ENCODE data around the gene IRF7. TPM values are rescaled to one million over a fixed set of nuclear protein-coding genes. Genes with fewer than 3 reads are reported as not detected.

IRF7 gene
- total and polyA plus RNA-seq, 10 donors: 52.3 to 99.1 (median 83.4) TPM

DNA sequence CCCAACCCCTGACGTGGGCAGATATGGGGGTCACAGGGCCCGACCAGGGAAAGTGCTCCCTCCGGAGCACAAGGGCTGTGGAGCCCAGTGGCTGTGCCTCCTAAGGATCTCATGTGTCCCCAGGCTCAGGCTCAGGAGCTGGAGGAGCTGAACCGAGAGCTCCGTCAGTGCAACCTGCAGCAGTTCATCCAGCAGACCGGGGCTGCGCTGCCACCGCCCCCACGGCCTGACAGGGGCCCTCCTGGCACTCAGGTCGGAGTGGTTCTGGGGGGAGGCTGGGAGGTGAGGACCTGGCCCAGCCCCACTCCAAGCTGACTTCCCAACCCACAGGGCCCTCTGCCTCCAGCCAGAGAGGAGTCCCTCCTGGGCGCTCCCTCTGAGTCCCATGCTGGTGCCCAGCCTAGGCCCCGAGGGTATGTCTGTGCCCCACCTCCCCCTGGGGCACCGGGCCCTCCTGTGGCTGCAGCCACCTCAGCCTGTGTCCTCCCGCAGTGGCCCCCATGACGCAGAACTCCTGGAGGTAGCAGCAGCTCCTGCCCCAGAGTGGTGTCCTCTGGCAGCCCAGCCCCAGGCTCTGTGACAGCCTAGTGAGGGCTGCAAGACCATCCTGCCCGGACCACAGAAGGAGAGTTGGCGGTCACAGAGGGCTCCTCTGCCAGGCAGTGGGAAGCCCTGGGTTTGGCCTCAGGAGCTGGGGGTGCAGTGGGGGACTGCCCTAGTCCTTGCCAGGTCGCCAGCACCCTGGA, 52.5 kb downstream of the IRF7 start:
- Histone ChIP-seq H3K4me1 (peaks cover 13 to 48% (median 32%) of the 10 kb centered on the region in 6 donors), H3K27ac (no peak overlapping the region), H3K27me3 (replicated peaks in 1 of 7) (peaks cover 0 to 19% (median 0%) of the 10 kb centered on the region in 7 donors), H3K4me3 (no peak overlapping the region), H3K9me3 (no peaks in the 10 kb centered on the region), H3K36me3 (peaks cover 0 to 22% (median 3%) of the 10 kb centered on the region in 6 donors)
- TF ChIP-seq POLR2A (IDR thresholded peaks at IDR 0.05): no peak
- no peak for TF ChIP-seq POLR2AphosphoS5 (IDR thresholded peaks at IDR 0.05)
- TF ChIP-seq, protein P1, sequence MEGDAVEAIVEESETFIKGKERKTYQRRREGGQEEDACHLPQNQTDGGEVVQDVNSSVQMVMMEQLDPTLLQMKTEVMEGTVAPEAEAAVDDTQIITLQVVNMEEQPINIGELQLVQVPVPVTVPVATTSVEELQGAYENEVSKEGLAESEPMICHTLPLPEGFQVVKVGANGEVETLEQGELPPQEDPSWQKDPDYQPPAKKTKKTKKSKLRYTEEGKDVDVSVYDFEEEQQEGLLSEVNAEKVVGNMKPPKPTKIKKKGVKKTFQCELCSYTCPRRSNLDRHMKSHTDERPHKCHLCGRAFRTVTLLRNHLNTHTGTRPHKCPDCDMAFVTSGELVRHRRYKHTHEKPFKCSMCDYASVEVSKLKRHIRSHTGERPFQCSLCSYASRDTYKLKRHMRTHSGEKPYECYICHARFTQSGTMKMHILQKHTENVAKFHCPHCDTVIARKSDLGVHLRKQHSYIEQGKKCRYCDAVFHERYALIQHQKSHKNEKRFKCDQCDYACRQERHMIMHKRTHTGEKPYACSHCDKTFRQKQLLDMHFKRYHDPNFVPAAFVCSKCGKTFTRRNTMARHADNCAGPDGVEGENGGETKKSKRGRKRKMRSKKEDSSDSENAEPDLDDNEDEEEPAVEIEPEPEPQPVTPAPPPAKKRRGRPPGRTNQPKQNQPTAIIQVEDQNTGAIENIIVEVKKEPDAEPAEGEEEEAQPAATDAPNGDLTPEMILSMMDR (IDR thresholded peaks at IDR 0.05 in 8 of 11, conservative IDR thresholded peaks at IDR 0.05 in 3 of 11): no peak
- WGBS, 5 donors: 86 to 97% (median 95%) methylated on average over 16 to 18 of the region's 18 CpGs
- peak; percentile 77 for DNase-seq
- intact Hi-C loops (cut with DNase I; ENCODE audit: low total_unique reads): no loop called here

Small RNA genes lying within 50 kb of the gene (microRNA-seq; reads per million reads assigned to microRNA genes)
- 28.0 to 146 (median 54.6) reads per million in 3 donors for gene MIR210

Small RNA genes lying within 50 kb of the gene (small RNA-seq; reads per million reads assigned to genes)
- gene MIR210: 0.27 to 0.69 (median 0.48) reads per million in 4 donors

Other genes with a start within 250 kb of the IRF7 start
- 1 to 10 TPM in 1 of 7 donors, under 1 TPM in 4, not detected in 2; 0.17 to 1.1 (median 0.67) TPM for gene B4GALNT4, start 246.5 kb downstream of the IRF7 start, total RNA-seq
- gene B4GALNT4, start 246.5 kb downstream of the IRF7 start, polyA plus RNA-seq: 1 to 10 TPM; 1.6 to 5.2 (median 3.5) TPM
- 1 to 10 TPM in 1 of 7 donors, under 1 TPM in 2, not detected in 4; 0.40 to 2.8 (median 0.59) TPM for gene PKP3, start 221.7 kb downstream of the IRF7 start, total RNA-seq
- gene PKP3, start 221.7 kb downstream of the IRF7 start, polyA plus RNA-seq: under 1 TPM; 0.09 to 0.48 (median 0.21) TPM
- 100 to 1,000 TPM in 2 of 7 donors, 10 to 100 TPM in 5; 67.9 to 118 (median 90.9) TPM for gene SIGIRR, start 201.0 kb downstream of the IRF7 start, total RNA-seq
- 100 to 1,000 TPM in 2 of 3 donors, 10 to 100 TPM in 1; 95.9 to 194 (median 161) TPM for gene SIGIRR, start 201.0 kb downstream of the IRF7 start, polyA plus RNA-seq
- 10 to 100 TPM; 10.2 to 34.5 (median 25.9) TPM for gene ANO9, start 173.9 kb downstream of the IRF7 start, total RNA-seq
- gene ANO9, start 173.9 kb downstream of the IRF7 start, polyA plus RNA-seq: 10 to 100 TPM; 32.7 to 53.8 (median 50.3) TPM
- 10 to 100 TPM; 24.6 to 40.7 (median 29.4) TPM for gene PTDSS2, start 165.7 kb downstream of the IRF7 start, total RNA-seq
- gene PTDSS2, start 165.7 kb downstream of the IRF7 start, polyA plus RNA-seq: 10 to 100 TPM; 11.0 to 26.6 (median 14.9) TPM
- 100 to 1,000 TPM; 133 to 159 (median 147) TPM for gene RNH1, start 108.7 kb downstream of the IRF7 start, total RNA-seq
- 100 to 1,000 TPM in 1 of 3 donors, 10 to 100 TPM in 2; 72.8 to 143 (median 83.8) TPM for gene RNH1, start 108.7 kb downstream of the IRF7 start, polyA plus RNA-seq
- gene HRAS, start 80.4 kb downstream of the IRF7 start, total RNA-seq: 10 to 100 TPM; 16.6 to 33.6 (median 30.3) TPM
- 10 to 100 TPM; 70.0 to 90.9 (median 90.7) TPM for gene HRAS, start 80.4 kb downstream of the IRF7 start, polyA plus RNA-seq
- 1 to 10 TPM; 1.0 to 3.3 (median 2.2) TPM for gene LRRC56, start 78.4 kb downstream of the IRF7 start, total RNA-seq
- gene LRRC56, start 78.4 kb downstream of the IRF7 start, polyA plus RNA-seq: 1 to 10 TPM; 2.2 to 4.6 (median 4.1) TPM
- 10 to 100 TPM in 1 of 7 donors, 1 to 10 TPM in 6; 3.9 to 10.1 (median 6.3) TPM for gene LMNTD2, start 55.2 kb downstream of the IRF7 start, total RNA-seq
- gene LMNTD2, start 55.2 kb downstream of the IRF7 start, polyA plus RNA-seq: 1 to 10 TPM; 5.0 to 8.3 (median 5.1) TPM
- gene RASSF7, start 55.0 kb downstream of the IRF7 start, total RNA-seq: 10 to 100 TPM in 6 of 7 donors, 1 to 10 TPM in 1; 8.3 to 39.6 (median 20.4) TPM
- 10 to 100 TPM; 29.7 to 34.5 (median 30.7) TPM for gene RASSF7, start 55.0 kb downstream of the IRF7 start, polyA plus RNA-seq
- gene PHRF1, start 39.5 kb downstream of the IRF7 start, total RNA-seq: 10 to 100 TPM; 24.2 to 41.5 (median 33.2) TPM
- gene PHRF1, start 39.5 kb downstream of the IRF7 start, polyA plus RNA-seq: 10 to 100 TPM in 1 of 3 donors, 1 to 10 TPM in 2; 7.3 to 27.6 (median 8.4) TPM
- gene CDHR5, start 9.0 kb upstream of the IRF7 start, total RNA-seq: not detected
- gene CDHR5, start 9.0 kb upstream of the IRF7 start, polyA plus RNA-seq: under 1 TPM; 0.02 to 0.16 (median 0.03) TPM
- 1 to 10 TPM in 4 of 7 donors, not detected in 3; 1.2 to 3.8 (median 2.8) TPM for gene SCT, start 11.2 kb upstream of the IRF7 start, total RNA-seq
- gene SCT, start 11.2 kb upstream of the IRF7 start, polyA plus RNA-seq: 1 to 10 TPM; 1.1 to 1.7 (median 1.5) TPM
- gene DRD4, start 21.3 kb upstream of the IRF7 start, total RNA-seq: under 1 TPM in 4 of 7 donors, not detected in 3; 0.44 to 0.86 (median 0.60) TPM
- under 1 TPM; 0.12 to 0.43 (median 0.26) TPM for gene DRD4, start 21.3 kb upstream of the IRF7 start, polyA plus RNA-seq
- gene DEAF1, start 79.3 kb upstream of the IRF7 start, total RNA-seq: 10 to 100 TPM; 28.3 to 44.9 (median 31.7) TPM
- gene DEAF1, start 79.3 kb upstream of the IRF7 start, polyA plus RNA-seq: 10 to 100 TPM; 21.8 to 31.4 (median 25.1) TPM
- gene TMEM80, start 79.9 kb upstream of the IRF7 start, total RNA-seq: 10 to 100 TPM; 20.1 to 37.6 (median 32.4) TPM
- gene TMEM80, start 79.9 kb upstream of the IRF7 start, polyA plus RNA-seq: 10 to 100 TPM; 18.7 to 30.8 (median 24.7) TPM
- gene EPS8L2, start 90.3 kb upstream of the IRF7 start, total RNA-seq: 10 to 100 TPM in 1 of 7 donors, 1 to 10 TPM in 6; 4.2 to 14.7 (median 7.0) TPM
- 10 to 100 TPM in 1 of 3 donors, 1 to 10 TPM in 2; 7.3 to 11.6 (median 8.5) TPM for gene EPS8L2, start 90.3 kb upstream of the IRF7 start, polyA plus RNA-seq
- gene TALDO1, start 131.5 kb upstream of the IRF7 start, total RNA-seq: 100 to 1,000 TPM; 160 to 292 (median 229) TPM
- 100 to 1,000 TPM; 108 to 177 (median 125) TPM for gene TALDO1, start 131.5 kb upstream of the IRF7 start, polyA plus RNA-seq
- gene GATD1, start 161.5 kb upstream of the IRF7 start, total RNA-seq: 10 to 100 TPM; 26.0 to 56.4 (median 50.9) TPM
- gene GATD1, start 161.5 kb upstream of the IRF7 start, polyA plus RNA-seq: 10 to 100 TPM; 13.9 to 44.5 (median 17.4) TPM
- under 1 TPM in 1 of 7 donors, not detected in 6; 0.42 TPM for gene CEND1, start 174.1 kb upstream of the IRF7 start, total RNA-seq
- gene CEND1, start 174.1 kb upstream of the IRF7 start, polyA plus RNA-seq: under 1 TPM in 2 of 3 donors, not detected in 1; 0.29 to 0.42 TPM
- 10 to 100 TPM in 6 of 7 donors, 1 to 10 TPM in 1; 8.9 to 23.2 (median 14.5) TPM for gene SLC25A22, start 182.3 kb upstream of the IRF7 start, total RNA-seq
- 10 to 100 TPM in 1 of 3 donors, 1 to 10 TPM in 2; 6.3 to 14.5 (median 8.5) TPM for gene SLC25A22, start 182.3 kb upstream of the IRF7 start, polyA plus RNA-seq
- 10 to 100 TPM; 18.1 to 26.4 (median 19.3) TPM for gene PIDD1, start 189.3 kb upstream of the IRF7 start, total RNA-seq
- 10 to 100 TPM; 16.8 to 42.7 (median 32.8) TPM for gene PIDD1, start 189.3 kb upstream of the IRF7 start, polyA plus RNA-seq
- 1,000 to 10,000 TPM in 4 of 7 donors, 100 to 1,000 TPM in 3; 514 to 2,829 (median 2,309) TPM for gene RPLP2, start 194.0 kb upstream of the IRF7 start, total RNA-seq
- gene RPLP2, start 194.0 kb upstream of the IRF7 start, polyA plus RNA-seq: 1,000 to 10,000 TPM; 3,174 to 3,944 (median 3,784) TPM
- gene PNPLA2, start 203.0 kb upstream of the IRF7 start, total RNA-seq: 100 to 1,000 TPM in 5 of 7 donors, 10 to 100 TPM in 2; 65.8 to 131 (median 113) TPM
- gene PNPLA2, start 203.0 kb upstream of the IRF7 start, polyA plus RNA-seq: 100 to 1,000 TPM in 1 of 3 donors, 10 to 100 TPM in 2; 46.3 to 103 (median 75.0) TPM
- 10 to 100 TPM; 10.2 to 28.0 (median 15.3) TPM for gene CRACR2B, start 212.0 kb upstream of the IRF7 start, total RNA-seq
- 10 to 100 TPM in 2 of 3 donors, 1 to 10 TPM in 1; 6.1 to 34.1 (median 12.6) TPM for gene CRACR2B, start 212.0 kb upstream of the IRF7 start, polyA plus RNA-seq
- 100 to 1,000 TPM in 3 of 7 donors, 10 to 100 TPM in 4; 69.7 to 142 (median 80.1) TPM for gene CD151, start 217.0 kb upstream of the IRF7 start, total RNA-seq
- gene CD151, start 217.0 kb upstream of the IRF7 start, polyA plus RNA-seq: 100 to 1,000 TPM in 1 of 3 donors, 10 to 100 TPM in 2; 38.0 to 111 (median 82.8) TPM
- 10 to 100 TPM; 24.6 to 95.3 (median 62.5) TPM for gene POLR2L, start 226.6 kb upstream of the IRF7 start, total RNA-seq
- 100 to 1,000 TPM in 1 of 3 donors, 10 to 100 TPM in 2; 55.2 to 131 (median 94.0) TPM for gene POLR2L, start 226.6 kb upstream of the IRF7 start, polyA plus RNA-seq
- gene TSPAN4, start 226.9 kb upstream of the IRF7 start, total RNA-seq: 100 to 1,000 TPM in 5 of 7 donors, 10 to 100 TPM in 2; 91.3 to 140 (median 122) TPM
- gene TSPAN4, start 226.9 kb upstream of the IRF7 start, polyA plus RNA-seq: 10 to 100 TPM; 32.1 to 67.4 (median 52.1) TPM

All from spleen (tissue), 11 donors.